NCI-H774 (cell line): Measurements from ENCODE around the gene JMJD1C.
"Not testable (repeated sequence)": the region's sequence is repeated elsewhere in the genome, so short reads cannot be mapped to it uniquely, and the experiment has no call there.

Experiments
- DNase-seq: peaks from one replicate; lab custom pipeline; 2025; lab: John Stamatoyannopoulos, UW

The JMJD1C gene

DNA sequence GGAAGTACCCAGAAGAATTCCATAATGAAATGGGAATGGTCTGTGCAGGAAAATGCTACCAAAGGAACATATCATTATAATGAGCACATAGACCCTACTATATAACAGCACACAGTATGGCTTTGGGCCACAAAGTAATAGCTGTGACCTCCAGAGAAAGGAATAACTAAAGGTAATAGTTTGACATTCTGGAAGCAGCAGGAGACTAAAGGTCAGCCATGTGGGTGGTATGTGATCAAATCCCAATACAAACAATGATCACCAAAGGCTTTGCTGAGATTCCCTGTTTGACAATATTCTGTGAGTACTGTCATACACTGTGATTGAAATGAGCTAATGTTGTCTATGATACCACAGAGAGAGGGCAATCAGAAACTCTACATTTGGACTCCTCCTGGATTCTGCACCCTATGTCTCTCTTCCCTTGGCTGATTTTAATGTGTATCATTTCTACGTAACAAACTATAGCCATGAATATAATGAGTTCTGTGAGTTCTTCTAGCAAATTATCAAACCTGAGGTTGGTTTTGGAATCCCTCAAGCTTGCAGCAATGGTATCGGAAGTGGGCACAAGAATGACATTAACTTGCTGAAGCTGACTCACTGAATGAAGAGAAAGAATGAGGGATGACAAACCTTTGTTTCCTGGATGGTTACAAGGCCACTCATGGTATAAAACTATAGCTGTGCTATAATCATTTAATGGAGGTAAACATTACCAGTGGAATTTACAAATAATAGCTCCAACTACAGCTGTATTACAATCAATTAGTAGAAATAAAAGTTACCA, 99.6 kb downstream of the JMJD1C start:
- no peak for DNase-seq

DNA sequence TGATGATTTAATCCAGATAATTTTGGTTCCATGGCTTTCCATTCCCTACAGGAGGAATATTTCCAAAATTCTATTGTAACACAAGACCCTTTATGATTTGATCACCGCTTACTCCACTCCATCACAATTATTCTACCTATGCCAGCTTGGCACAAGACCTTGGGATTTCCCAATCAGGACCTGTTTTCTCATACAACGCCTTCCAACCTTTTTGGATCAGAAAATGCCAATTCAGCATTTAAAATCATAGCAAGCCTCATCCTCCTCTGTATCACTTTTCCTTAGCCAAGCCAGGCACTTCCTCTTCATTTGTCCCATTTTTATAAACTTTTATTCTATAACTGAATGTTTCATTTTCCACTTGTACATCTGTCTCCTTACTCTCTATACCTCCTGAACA, 100.9 kb downstream of the JMJD1C start:
- DNase-seq = no peak

DNA sequence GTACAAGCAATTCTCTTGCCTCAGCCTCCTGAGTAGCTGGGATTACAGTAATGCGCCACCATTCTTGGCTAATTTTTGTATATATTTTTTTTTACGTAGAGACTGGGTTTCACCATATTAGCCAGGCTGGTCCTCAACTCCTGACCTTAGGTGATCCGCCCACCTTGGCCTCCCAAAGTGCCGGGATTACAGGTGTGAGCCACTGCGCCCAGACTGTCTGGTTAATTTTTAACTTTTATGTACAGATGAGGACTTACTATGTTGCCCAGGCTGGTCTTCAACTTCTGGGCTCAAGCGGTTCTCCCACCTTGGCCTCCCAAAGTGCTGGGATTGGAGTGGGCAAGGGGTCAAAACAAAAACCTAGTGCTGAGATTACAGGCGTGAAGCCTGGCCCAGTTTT, 101.8 kb downstream of the JMJD1C start:
- DNase-seq = no peak

DNA sequence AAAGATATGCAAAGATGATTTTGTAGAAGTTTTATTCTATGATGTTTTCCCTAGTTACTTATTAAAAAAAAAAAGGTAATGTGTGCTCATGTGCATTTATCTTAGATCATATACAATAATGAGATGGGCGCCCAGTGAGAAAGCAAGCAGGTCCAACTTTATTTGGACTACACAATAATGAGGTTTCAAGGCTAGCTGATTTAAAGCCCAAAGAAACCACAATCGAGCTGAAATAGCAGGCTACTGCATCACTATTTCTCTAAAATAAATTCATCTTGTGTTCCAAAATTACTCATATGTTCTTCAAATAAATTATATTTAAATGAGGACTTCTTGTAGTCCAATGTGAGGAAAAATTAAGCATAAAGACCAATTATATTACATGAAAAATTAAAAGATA, 110.1 kb downstream of the JMJD1C start:
- no peak for DNase-seq

DNA sequence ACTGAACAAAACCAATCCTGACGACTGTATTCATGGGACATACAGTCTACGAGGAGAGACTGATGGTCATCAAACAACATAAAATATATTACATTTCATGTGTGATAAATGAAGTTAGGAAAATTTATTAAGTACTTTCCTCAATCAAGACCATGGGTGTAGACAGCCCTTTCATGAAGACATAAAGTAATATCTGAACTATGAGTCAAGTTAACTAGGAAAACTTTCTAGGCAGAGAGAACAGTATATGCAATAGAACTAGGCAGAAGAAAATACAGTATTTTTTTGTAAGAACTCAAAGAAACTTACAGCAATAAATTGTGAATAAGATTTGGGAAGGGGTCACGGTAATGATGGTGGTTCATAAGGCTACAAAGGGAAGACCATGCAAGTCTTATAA, 112.8 kb downstream of the JMJD1C start:
- DNase-seq = no peak

DNA sequence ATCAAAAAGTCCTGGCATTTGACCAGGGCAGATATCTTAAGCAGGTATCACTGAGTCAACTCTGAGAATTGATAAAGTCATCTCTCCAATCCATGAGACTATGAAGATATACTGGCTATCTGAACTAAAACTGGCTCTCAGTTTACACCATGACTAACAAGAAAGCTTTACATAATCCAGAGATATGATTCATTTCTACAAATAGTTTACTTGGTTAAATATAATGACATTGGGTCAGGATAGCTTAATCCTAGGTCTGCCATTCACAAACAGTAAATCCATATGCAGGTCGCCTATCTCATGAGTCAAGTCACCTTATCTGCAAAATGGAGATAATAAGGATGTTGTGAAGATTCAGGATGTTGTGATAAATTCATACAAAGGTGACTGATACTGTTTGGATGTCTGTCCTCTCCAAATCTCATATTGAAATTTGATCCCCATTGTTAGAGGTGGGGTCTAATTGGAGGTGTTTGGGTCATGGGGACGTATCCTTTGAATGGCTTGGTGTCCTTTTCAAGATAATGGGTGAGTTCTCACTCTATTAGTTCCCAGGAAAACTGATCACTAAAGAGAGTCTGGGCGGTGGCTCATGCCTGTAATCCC, 117.4 kb downstream of the JMJD1C start:
- DNase-seq = no peak

DNA sequence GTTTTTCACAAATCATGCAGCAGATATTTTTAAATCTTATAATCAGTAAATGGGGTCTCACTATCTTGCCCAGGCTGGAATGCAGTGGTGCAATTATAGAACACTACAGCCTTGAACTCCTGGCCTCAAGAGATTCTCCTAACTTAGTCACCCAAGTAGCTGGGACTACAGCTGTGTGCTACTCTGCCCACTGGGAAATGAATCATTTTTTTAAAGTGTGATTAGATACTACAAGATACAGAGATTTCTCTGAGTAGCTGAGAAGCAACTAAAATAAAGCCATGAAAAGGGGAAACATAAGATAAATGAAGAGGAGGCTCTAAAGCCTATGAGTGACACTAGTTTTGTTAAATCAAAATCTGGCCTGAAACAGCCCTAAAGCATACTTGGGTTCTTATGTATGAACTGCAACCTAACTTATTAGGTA, 119.7 kb downstream of the JMJD1C start:
- DNase-seq = no peak

DNA sequence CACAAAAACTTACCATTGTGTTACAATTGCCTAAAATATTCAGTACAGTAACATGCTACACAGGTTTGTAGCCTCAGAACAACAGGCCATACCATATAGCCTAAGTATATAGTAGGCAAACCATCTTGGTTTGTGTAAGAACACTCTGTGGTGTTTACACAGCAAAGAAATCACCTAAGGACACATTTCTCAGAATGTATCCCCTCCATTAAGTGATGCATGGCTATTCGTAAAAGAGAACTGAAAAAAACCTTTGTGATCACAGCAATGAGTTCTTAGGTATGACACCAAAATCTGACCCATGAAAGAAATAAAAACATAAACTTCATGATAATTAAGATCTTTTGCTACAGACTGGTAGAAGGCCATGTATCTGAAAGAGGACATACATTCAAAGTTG, 121.5 kb downstream of the JMJD1C start:
- no peak for DNase-seq

DNA sequence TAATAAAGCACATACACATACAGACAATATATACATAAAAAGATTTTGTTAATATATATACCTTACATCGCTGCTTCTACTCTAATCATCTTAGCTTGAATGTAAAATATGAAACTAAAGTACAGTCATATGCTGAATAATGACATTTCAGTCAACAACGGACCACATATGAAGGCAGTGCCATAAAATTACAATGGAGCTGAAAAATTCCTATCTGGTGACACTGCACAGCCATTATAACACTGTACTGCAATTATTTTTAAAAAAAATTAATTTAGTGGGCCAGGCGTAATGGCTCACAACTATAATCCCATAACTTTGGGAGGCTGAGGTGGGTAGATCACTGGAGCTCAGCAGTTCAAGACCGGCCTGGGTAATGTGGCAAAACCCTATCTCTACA, 122.3 kb downstream of the JMJD1C start:
- DNase-seq = no peak

DNA sequence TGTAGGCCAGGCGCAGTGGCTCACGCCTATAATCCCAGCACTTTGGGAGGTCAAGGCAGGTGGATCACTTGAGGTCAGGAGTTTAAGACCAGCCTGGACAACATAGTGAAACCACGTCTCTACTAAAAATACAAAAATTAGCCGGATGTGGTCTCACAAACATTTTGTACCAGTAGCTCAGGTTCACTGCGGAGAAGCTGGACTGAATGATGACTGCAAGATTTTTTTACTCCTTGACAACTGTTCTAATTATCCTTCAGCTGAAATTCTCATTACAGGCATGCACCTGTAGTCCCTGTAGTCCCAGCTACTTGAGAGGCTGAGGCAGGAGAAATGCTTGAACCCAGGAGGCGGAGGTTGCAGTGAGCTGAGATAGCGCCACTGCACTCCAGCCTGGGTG, 126.1 kb downstream of the JMJD1C start:
- not testable (repeated sequence) for DNase-seq

DNA sequence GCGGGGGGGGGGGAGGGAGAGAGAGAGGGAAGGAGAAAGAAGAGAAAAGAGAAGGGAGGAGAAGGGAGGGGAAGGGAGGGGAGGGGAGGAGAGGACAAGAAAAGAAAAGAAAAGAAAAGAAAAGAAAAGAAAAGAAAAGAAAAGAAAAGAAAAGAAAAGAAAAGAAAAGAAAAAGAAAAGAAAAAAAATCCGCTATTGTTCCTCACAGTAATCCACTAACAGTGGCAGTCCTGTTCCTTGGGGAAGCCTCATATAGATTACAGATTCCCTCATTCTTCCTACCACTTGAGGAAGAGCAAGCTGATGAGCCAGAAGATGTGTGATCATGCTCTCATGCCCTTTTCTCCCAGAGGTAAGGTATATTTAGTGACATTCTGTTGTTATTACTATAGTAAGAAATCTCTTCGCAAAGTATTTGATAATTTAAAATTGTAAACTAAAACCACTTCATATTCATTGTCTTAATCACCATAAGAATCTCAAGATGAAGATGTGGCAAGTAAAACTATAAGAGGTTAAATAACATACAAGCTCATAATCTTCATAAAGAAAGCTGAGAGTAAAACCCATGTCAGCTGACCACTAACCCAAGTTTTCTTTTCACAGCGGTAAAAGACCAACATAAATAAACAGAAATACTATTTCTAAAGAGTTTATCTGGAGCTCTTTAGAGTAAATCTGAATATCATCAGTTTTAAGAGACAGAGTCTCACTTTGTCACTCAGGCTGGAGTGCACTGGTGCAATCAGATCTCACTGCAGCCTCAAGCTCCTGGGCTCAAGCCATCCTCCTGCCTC, 128.1 kb downstream of the JMJD1C start:
- no peak for DNase-seq

DNA sequence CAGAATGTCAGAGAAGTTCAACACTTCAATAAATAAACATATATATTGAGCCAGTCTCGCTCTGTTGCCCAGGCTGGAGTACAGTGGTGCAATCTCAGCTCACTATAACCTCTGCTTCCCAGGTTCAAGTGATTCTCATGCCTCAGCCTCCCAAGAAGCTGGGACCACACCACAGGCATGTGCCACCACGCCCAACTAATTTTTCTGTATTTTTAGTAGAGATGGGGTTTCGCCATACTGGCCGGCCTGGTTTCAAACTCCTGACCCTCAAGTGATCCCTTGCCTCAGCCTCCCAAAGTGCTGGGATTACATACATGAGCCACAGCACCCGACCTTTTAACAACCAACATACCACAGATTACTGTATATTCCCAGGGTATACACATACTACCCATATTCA, 134.2 kb downstream of the JMJD1C start:
- DNase-seq = no peak

DNA sequence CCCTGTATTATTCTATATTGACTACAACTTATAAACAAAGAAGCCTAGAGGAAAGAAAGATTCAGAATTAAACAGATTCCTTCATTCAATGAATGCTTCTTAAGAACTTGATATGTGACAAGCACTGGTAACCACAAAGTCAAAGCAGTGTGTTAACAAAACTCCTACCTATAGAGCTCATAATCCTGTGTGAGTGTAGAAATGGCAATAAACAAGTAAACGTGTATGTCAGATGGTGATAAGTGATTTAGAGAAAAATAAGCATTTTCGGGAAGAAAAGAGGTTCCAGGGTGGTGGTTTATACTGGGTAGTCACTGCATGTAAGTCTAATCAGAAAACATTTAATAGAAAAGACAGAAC, 141.3 kb downstream of the JMJD1C start:
- DNase-seq = no peak

DNA sequence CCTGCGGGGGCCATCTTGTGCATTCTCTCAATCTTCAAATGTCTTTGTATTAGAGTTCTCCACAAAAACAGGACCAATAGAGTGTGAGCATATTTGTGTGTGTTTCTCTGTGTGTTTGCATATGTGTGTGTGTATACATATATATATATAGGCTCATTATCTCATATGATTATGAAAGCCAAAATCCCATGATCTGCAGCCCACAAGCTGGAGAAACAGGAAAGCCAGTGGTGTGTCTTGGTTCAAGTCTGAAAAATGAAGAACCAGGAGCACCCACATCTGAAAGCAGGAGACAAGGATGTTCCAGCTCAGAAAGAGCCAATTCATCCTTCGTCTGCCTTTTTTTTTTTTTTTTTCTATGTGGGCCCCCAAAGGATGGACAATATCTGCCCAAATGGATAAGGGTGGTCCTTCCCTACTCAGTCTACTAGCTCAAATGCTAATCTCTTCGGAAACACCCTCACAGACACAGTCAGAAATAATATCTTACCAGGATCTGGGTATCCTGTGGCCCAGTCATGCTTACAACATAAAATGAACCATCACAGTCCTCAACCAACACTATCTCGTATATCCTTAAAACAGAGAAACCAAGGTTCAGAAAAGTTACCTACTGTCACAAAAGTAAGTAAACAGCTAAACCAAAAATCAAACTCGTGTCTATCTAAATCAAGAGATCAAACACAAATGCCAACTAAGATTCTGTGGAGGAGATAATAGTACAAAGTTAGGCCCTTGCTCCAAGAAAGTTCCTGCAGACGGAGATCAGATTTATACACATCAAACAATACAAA, 141.9 kb downstream of the JMJD1C start:
- DNase-seq = no peak

DNA sequence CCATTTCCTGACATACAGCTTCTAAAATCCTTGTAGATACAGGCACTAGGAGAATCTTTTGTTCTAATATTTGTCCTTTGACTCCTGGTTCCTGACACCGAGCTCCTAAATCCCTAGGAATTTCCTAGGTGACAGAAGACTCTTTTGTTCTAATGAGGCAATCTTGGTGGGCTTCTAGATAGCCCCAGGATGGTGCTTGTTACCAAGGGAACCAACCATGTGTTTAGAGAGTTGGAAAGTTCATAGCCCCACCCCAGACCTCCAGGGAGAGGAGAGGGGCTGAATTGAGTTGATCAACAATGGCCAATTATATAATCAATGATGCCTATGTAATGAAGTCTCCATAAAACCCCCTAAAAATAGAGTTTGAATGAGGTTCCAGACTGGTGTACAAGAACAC, 145.1 kb downstream of the JMJD1C start:
- DNase-seq = no peak

DNA sequence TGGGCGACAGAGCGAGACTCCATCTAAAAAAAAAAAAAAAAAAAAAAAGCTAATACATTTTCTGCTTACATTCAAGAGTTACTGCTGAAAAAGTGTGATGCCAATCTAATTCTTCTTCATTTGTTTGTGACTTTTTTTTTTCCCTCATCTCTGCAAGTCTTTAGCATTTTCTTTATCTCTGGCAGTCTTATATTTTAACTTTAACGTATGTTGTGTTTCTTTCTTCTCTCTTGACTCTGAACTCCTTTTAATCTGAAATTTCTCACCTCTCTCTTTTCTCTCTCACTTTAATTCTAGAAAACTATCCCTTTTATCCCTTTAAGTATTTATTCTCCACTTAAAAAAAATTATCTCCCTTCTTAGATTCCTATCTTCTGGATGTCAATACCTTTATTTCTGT, 146.5 kb downstream of the JMJD1C start:
- DNase-seq = no peak

DNA sequence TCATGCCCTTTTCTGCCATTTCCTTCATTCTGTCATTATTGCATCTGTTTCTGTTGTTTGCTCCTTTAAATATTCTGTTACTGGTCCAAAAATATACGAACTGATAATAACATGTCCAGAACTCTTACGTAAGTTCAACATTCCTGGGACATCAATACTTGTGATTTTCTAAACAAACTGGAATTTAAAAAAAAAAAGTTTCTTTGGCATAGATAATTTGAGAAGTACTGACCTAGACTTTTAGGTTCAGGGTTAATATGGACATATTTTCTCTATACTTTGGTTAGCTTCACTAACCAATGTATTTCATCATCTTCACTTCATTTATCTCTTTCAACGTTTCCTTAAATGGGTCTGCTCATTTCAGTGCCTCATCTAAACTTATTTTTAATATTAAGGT, 147.3 kb downstream of the JMJD1C start:
- DNase-seq = no peak

DNA sequence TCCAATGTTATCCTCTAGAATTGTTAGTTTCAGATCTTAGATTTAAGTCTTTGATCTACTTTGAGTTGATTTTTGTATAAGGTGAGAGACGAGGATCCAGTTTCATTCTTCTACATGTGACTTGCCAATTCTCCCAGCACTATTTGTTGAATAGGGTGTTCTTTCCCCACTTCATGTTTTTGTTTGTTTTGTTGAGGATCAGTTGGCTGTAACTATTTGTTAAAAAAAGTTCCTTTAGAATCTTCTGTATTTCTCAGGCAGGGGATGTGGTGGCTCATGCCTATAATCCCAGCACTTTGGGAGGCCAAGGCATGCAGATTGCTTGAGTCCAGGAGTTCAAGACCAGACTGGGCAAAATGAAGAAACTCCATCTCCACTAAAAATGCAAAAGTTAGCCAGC, 151.8 kb downstream of the JMJD1C start:
- no peak for DNase-seq

DNA sequence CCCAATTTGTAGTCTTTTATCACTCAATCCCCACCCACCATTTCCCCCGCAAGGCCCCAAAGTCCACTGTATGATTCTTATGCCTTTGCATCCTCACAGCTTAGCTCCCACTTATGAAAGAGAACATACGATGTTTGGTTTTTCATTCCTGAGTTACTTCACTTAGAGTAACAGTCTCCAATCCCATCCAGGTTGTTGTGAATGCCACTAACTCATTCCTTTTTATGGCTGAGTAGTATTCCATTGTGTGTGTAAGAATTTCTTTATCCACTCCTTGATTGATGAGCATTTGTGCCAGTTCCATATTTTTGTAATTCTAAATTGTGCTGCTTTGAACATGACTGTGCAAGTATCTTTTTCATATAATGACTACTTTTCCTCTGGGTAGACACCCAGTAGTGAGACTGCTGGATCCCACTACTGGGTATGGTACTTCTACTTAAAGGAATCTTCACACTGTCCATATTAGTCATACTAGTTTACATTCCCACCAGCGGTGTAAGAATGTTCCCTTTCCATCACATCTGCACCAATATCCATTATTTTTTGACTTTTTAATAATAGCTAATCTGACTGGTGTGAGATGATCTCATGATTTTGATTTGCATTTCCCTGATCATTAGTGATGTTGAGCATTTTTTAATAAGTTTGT, 152.6 kb downstream of the JMJD1C start:
- no peak for DNase-seq

DNA sequence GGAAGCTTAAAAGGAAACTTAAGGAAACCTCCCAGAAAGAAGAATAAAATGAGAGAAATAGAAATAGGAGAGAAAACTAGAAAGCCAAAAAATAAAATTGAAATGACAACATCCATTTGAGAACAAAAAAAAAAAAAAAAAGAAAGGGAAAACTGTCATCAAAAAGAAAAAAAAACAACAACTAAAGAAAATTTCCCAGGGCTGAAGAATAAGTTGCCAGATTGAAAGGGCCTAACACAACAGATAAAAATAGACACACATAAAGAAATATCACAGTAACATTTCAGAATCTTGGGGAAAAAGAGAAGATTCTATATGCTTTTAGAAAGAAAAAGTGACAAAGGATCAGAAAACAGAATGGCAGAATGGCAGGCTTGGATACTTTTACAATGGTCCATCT, 157.1 kb downstream of the JMJD1C start:
- no peak for DNase-seq

DNA sequence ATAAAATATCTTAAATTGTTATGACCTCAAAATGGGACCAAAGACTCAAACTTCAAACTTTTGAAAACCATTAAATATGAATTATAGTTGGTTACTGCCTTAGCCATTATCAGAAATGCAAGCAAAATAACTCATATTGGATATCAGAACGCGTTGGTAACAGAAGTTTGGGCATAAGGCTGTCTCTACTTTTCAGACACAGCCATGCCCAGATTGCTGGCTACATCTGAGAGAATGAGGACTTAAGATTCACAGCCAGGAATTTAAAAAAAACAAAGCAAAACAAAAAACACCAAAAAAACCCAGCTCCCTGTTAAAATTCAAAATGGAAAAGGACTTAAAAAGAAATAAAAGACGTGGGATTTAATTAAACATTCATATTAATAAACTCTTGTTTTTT, 161.6 kb downstream of the JMJD1C start:
- DNase-seq = no peak

DNA sequence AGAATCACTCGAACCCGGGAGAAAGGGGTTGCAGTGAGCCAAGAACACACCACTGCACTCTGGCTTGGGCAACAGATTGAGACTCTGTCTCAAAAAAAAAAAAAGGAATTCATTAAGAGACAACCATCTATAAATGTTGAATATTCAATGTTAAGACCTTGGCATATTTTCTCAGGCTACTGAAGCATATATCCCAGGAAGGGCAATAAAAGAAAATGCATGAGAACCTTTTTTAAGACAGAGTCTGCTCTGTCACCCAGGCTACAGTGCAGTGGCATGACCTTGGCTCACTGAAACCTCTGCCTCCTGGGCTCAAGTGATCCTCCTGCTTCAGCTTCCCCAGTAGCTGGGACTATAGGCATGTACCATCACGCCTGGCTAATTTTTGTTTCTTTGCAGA, 165.0 kb downstream of the JMJD1C start:
- DNase-seq = no peak
